ENCODE results near the gene SNW1.
"Not testable (repeated sequence)": the region's sequence is repeated elsewhere in the genome, so short reads cannot be mapped to it uniquely, and the experiment has no call there.

Gene SNW1

GRCh38 chr14:77752266-77752665, 8.7 kb downstream of the SNW1 start:
- CTCF ChIA-PET: interaction anchor here (0.5 kb wide), 1 partner anchor 43 kb away, joined by 5 read pairs; no protein-coding TSS in a partner anchor
- H3K27ac ChIP-seq: no peak overlapping the region
- POLR2A ChIA-PET (ENCODE audit: low non-redundant PET): no interaction called here
- no peak for TF ChIP-seq CTCF (conservative IDR thresholded peaks at IDR 0.05; ENCODE audit: low read depth)
- DNase-seq (ENCODE audit: low spot score): no peak

- H3K27ac ChIP-seq; DNase-seq (ENCODE audit: low spot score); CTCF ChIA-PET: not testable (repeated sequence)
Observed at GRCh38 chr14:77747425-77747824, 13.5 kb downstream of the SNW1 start.

GRCh38 chr14:77746064-77746702, 14.8 kb downstream of the SNW1 start:
- ChIA-PET POLR2A (ENCODE audit: low non-redundant PET) (no interaction called here), CTCF (no interaction called here)
- H3K27ac ChIP-seq: no peak overlapping the region
- DNase-seq (ENCODE audit: low spot score): no peak
- TF ChIP-seq CTCF (conservative IDR thresholded peaks at IDR 0.05; ENCODE audit: low read depth): no peak

More at GRCh38 chr14:77747425-77747824, 13.5 kb downstream of the SNW1 start:
- POLR2A ChIA-PET (ENCODE audit: low non-redundant PET): not testable (repeated sequence)

GRCh38 chr14:77741438-77741837, 19.5 kb downstream of the SNW1 start:
- no peak overlapping the region for H3K27ac ChIP-seq
- no peak for DNase-seq (ENCODE audit: low spot score)
- CTCF ChIA-PET: interaction anchor here (0.5 to 0.7 kb wide), 3 partner anchors 9 to 825 kb away, joined by 3 to 4 read pairs (median 4); no protein-coding TSS in a partner anchor
- POLR2A ChIA-PET (ENCODE audit: low non-redundant PET): no interaction called here
- TF ChIP-seq CTCF (conservative IDR thresholded peaks at IDR 0.05; ENCODE audit: low read depth): no peak

- no peak for DNase-seq (ENCODE audit: low spot score)
- no peak overlapping the region for H3K27ac ChIP-seq
- no peak for TF ChIP-seq CTCF (conservative IDR thresholded peaks at IDR 0.05; ENCODE audit: low read depth)
- CTCF ChIA-PET: interaction anchor here (0.6 to 0.8 kb wide), 2 partner anchors 20 to 1541 kb away, joined by 3 to 5 read pairs; no protein-coding TSS in a partner anchor
- POLR2A ChIA-PET (ENCODE audit: low non-redundant PET): no interaction called here
Observed at GRCh38 chr14:77738559-77739250, 22.3 kb downstream of the SNW1 start.

- H3K27ac ChIP-seq: no peak overlapping the region
- TF ChIP-seq CTCF (conservative IDR thresholded peaks at IDR 0.05; ENCODE audit: low read depth): no peak
- ChIA-PET POLR2A (ENCODE audit: low non-redundant PET) (no interaction called here), CTCF (no interaction called here)
- no peak for DNase-seq (ENCODE audit: low spot score)
Observed at GRCh38 chr14:77730976-77731497, 29.9 kb downstream of the SNW1 start.

- no peak for DNase-seq (ENCODE audit: low spot score)
- POLR2A ChIA-PET (ENCODE audit: low non-redundant PET): interaction anchor here (0.6 to 0.7 kb wide), 2 partner anchors 283 to 1192 kb away, joined by 8 read pairs; no protein-coding TSS in a partner anchor
- H3K27ac ChIP-seq: no peak overlapping the region
- TF ChIP-seq CTCF (conservative IDR thresholded peaks at IDR 0.05; ENCODE audit: low read depth): no peak
- CTCF ChIA-PET: interaction anchor here (0.6 kb wide), 1 partner anchor 14 kb away, joined by 3 read pairs; the partner anchor contains the start of gene SLIRP
Observed at GRCh38 chr14:77722301-77722700, 38.7 kb downstream of the SNW1 start.

Measured in RWPE1 (cell line).